Panc1 (cell line): ENCODE measurements around the gene GPRC5A.

Experiments
- POLR2AphosphoS5 ChIP-seq: IDR thresholded peaks from 2 replicates; pipeline ENCODE4 v1.6.1; 2012; ENCODE audit warnings: mild to moderate bottlenecking, low read depth, low read length, moderate library complexity
- REST ChIP-seq, 2 experiments: IDR thresholded peaks; 2 replicates each; pipeline ENCODE4 v1.6.1; 2011 to 2012; ENCODE audit warnings: low read depth in 2 of 2, control low read depth in 1 of 2, low read length in 1 of 2, mild to moderate bottlenecking in 1 of 2, moderate library complexity in 1 of 2; ENCODE audit not compliant: insufficient read depth in 1 of 2
- TF ChIP-seq, protein P1 (sequence below): fragments of 450-650 bp; IDR thresholded peaks from 2 replicates; pipeline ENCODE4 v1.5.1; 2017; ENCODE audit warnings: mild to moderate bottlenecking

DNA sequence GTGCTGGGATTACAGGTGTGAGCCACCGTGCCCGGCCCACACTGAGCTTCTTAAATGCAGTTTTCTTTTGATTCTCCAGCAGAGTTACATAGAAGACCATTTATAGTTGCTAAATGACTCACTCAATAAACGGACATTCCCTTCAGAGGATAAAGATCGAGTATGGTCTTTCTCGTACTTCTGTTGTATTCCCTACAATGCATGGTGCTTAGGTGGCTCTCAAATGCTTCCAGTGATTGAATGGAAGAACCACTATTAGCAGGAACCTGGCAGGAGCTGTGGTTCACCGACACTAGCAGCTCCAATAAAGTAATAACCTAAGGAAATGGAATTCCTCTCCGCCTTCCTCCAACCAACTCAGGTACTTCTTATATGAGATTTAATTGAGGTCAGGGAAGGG, 3.9 kb upstream of the GPRC5A start:
- TF ChIP-seq, protein P1, sequence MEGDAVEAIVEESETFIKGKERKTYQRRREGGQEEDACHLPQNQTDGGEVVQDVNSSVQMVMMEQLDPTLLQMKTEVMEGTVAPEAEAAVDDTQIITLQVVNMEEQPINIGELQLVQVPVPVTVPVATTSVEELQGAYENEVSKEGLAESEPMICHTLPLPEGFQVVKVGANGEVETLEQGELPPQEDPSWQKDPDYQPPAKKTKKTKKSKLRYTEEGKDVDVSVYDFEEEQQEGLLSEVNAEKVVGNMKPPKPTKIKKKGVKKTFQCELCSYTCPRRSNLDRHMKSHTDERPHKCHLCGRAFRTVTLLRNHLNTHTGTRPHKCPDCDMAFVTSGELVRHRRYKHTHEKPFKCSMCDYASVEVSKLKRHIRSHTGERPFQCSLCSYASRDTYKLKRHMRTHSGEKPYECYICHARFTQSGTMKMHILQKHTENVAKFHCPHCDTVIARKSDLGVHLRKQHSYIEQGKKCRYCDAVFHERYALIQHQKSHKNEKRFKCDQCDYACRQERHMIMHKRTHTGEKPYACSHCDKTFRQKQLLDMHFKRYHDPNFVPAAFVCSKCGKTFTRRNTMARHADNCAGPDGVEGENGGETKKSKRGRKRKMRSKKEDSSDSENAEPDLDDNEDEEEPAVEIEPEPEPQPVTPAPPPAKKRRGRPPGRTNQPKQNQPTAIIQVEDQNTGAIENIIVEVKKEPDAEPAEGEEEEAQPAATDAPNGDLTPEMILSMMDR = no peak
- TF ChIP-seq POLR2AphosphoS5 (no peak), REST (IDR thresholded peaks at IDR 0.05; ENCODE audit: insufficient read depth in 1 of 2, low read depth in 2 of 2, low read length in 1 of 2) (no peak)
